IMR-90 (cell line): ENCODE results near the gene FMN1. TPM values are rescaled to one million over a fixed set of nuclear protein-coding genes. Genes with fewer than 3 reads are reported as not detected.

ENCODE experiments used
- ATAC-seq: fragments of 200-7000 bp; cut with Tn5 transposase; 2 replicates; pipeline ENCODE4 v1.9.1; 2020; ENCODE audit warnings: low read depth, mild to moderate bottlenecking, moderate library complexity
- BruUV-seq: library from RNA; stranded (reverse); fragments of 400-500 nt; replicated peaks from 2 replicates; lab custom pipeline; 2021; lab: Mats Ljungman, UMichigan
- CTCF ChIA-PET: fragments of 300-600 bp; formaldehyde crosslinking; extraction: SDS; loops from one replicate; lab custom pipeline; 2021; ENCODE audit warnings: antibody characterized with exemption; lab: Yijun Ruan, JAX
- POLR2A ChIA-PET: fragments of 300-600 bp; sonication (Branson Sonifier 250); formaldehyde crosslinking; loops from one replicate; lab custom pipeline; 2022; ENCODE audit warnings: antibody characterized with exemption; ENCODE audit not compliant: unreplicated experiment; lab: Charles Lee
- DNase-seq: peaks from one replicate; pipeline ENCODE4 v3.0.0; 2013
- H2AFZ ChIP-seq: replicated peaks from 2 replicates; pipeline ENCODE3; 2013; ENCODE audit warnings: low read length, mild to moderate bottlenecking; ENCODE audit not compliant: poor library complexity
- H2AK5ac ChIP-seq: 2 replicates; pipeline ENCODE4 v1.6.1; 2013; ENCODE audit warnings: low read depth, low read length, inconsistent platforms
- H2AK9ac ChIP-seq: replicated peaks from 2 replicates; pipeline ENCODE3; 2013; ENCODE audit warnings: mild to moderate bottlenecking, low read depth, low read length, moderate library complexity; ENCODE audit not compliant: poor library complexity
- H2BK120ac ChIP-seq: 2 replicates; pipeline ENCODE4 v1.6.1; 2013; ENCODE audit warnings: low read depth, low read length, inconsistent platforms
- H2BK15ac ChIP-seq: 3 replicates; pipeline ENCODE4 v1.6.1; 2013; ENCODE audit warnings: low read depth, low read length, inconsistent platforms
- H2BK20ac ChIP-seq: 2 replicates; pipeline ENCODE4 v1.6.1; 2013; ENCODE audit warnings: low read depth, mild to moderate bottlenecking, inconsistent platforms, low read length, moderate library complexity
- H2BK5ac ChIP-seq: 2 replicates; pipeline ENCODE4 v1.6.1; 2013; ENCODE audit warnings: mild to moderate bottlenecking, low read depth, low read length, inconsistent platforms; ENCODE audit not compliant: poor library complexity, severe bottlenecking
- H3K14ac ChIP-seq: replicated peaks from 2 replicates; pipeline ENCODE4 v1.6.1; 2013; ENCODE audit warnings: low read depth, low read length, inconsistent platforms
- H3K18ac ChIP-seq: 2 replicates; pipeline ENCODE4 v1.6.1; 2013; ENCODE audit warnings: low read depth, low read length, control low read depth
- H3K23ac ChIP-seq: 2 replicates; pipeline ENCODE4 v1.6.1; 2013; ENCODE audit warnings: low read depth, low read length, inconsistent platforms
- H3K27ac ChIP-seq: 2 replicates; pipeline ENCODE4 v1.5.1; 2013; ENCODE audit warnings: mild to moderate bottlenecking, control low read depth, low read length; ENCODE audit not compliant: insufficient read depth
- H3K27me3 ChIP-seq: 2 replicates; pipeline ENCODE4 v1.6.1; 2013; ENCODE audit warnings: low read length; ENCODE audit not compliant: control insufficient read depth, insufficient read depth
- H3K36me3 ChIP-seq: 2 replicates; pipeline ENCODE4 v1.6.1; 2013; ENCODE audit warnings: low read length, mixed read lengths; ENCODE audit not compliant: control insufficient read depth, insufficient read depth
- H3K4ac ChIP-seq: 2 replicates; pipeline ENCODE4 v1.6.1; 2013; ENCODE audit warnings: low read depth, low read length, inconsistent platforms
- H3K4me1 ChIP-seq: 2 replicates; pipeline ENCODE4 v1.6.1; 2013; ENCODE audit warnings: low read length, mixed read lengths; ENCODE audit not compliant: control insufficient read depth, insufficient read depth
- H3K4me2 ChIP-seq: 2 replicates; pipeline ENCODE4 v1.6.1; 2013; ENCODE audit warnings: low read depth, mild to moderate bottlenecking, control low read depth, low read length, moderate library complexity
- H3K4me3 ChIP-seq: 2 replicates; pipeline ENCODE4 v1.5.1; 2013; ENCODE audit warnings: low read depth, mild to moderate bottlenecking, control low read depth, low read length, moderate library complexity; ENCODE audit not compliant: insufficient read depth
- H3K56ac ChIP-seq: 2 replicates; pipeline ENCODE4 v1.6.1; 2013; ENCODE audit warnings: low read length, inconsistent platforms; ENCODE audit not compliant: insufficient read depth; ENCODE audit errors: extremely low read depth
- H3K79me1 ChIP-seq, 2 experiments: 2 replicates each; pipeline ENCODE4 v1.6.1; 2013; ENCODE audit warnings: low read length in 2 of 2, inconsistent platforms in 1 of 2, low read depth in 1 of 2
- H3K9ac ChIP-seq: 2 replicates; pipeline ENCODE4 v1.6.1; 2013; ENCODE audit warnings: low read depth, low read length, control low read depth
- H3K9me1 ChIP-seq: 2 replicates; pipeline ENCODE4 v1.6.1; 2013; ENCODE audit warnings: low read length, inconsistent platforms; ENCODE audit not compliant: insufficient read depth
- H3K9me3 ChIP-seq: 2 replicates; pipeline ENCODE4 v1.6.1; 2013; ENCODE audit warnings: low read length; ENCODE audit not compliant: control insufficient read depth, insufficient read depth
- H4K20me1 ChIP-seq: 2 replicates; pipeline ENCODE4 v1.6.1; 2013; ENCODE audit warnings: low read length, inconsistent platforms; ENCODE audit not compliant: insufficient read depth
- H4K5ac ChIP-seq: 2 replicates; pipeline ENCODE4 v1.6.1; 2013; ENCODE audit warnings: mild to moderate bottlenecking, low read depth, low read length, control low read depth
- H4K8ac ChIP-seq, 2 experiments: 2 replicates each; pipeline ENCODE4 v1.6.1; 2013; ENCODE audit warnings: low read depth in 2 of 2, low read length in 2 of 2, control low read depth in 1 of 2, inconsistent platforms in 1 of 2
- H4K91ac ChIP-seq: 2 replicates; pipeline ENCODE4 v1.6.1; 2013; ENCODE audit warnings: low read depth, low read length, inconsistent platforms; ENCODE audit not compliant: insufficient read depth
- CEBPB ChIP-seq: IDR thresholded peaks from 2 replicates; pipeline ENCODE4 v1.6.1; 2012; ENCODE audit warnings: low read depth, low read length, improper control_type of control experiment
- CHD1 ChIP-seq: IDR thresholded peaks from 2 replicates; pipeline ENCODE4 v1.6.1; 2012; ENCODE audit warnings: low read depth, low read length, improper control_type of control experiment
- CTCF ChIP-seq: conservative IDR thresholded peaks from 2 replicates; pipeline ENCODE4 v1.5.1; 2012; ENCODE audit warnings: mild to moderate bottlenecking, low read depth, low read length, improper control_type of control experiment
- FOS ChIP-seq: fragments of 150-350 bp; IDR thresholded peaks from 2 replicates; pipeline ENCODE4 v1.6.1; 2016; ENCODE audit warnings: low read depth, low read length
- MAFK ChIP-seq: IDR thresholded peaks from 2 replicates; pipeline ENCODE4 v1.6.1; 2012; ENCODE audit warnings: low read depth, low read length, improper control_type of control experiment
- MAZ ChIP-seq: IDR thresholded peaks from 2 replicates; pipeline ENCODE4 v1.6.1; 2012; ENCODE audit warnings: low read depth, mild to moderate bottlenecking, low read length, improper control_type of control experiment, moderate library complexity, borderline replicate concordance
- MXI1 ChIP-seq: IDR thresholded peaks from 2 replicates; pipeline ENCODE4 v1.6.1; 2012; ENCODE audit warnings: low read depth, mild to moderate bottlenecking, low read length, moderate library complexity, borderline replicate concordance
- NFE2L2 ChIP-seq: fragments of 150-350 bp; IDR thresholded peaks from 2 replicates; pipeline ENCODE4 v1.6.1; 2016; ENCODE audit warnings: low read depth, mild to moderate bottlenecking, low read length
- POLR2A ChIP-seq: IDR thresholded peaks from 2 replicates; pipeline ENCODE4 v1.6.1; 2012; ENCODE audit warnings: mild to moderate bottlenecking, low read depth, low read length
- RAD21 ChIP-seq: IDR thresholded peaks from 2 replicates; pipeline ENCODE4 v1.6.1; 2012; ENCODE audit warnings: low read length, improper control_type of control experiment
- RCOR1 ChIP-seq: IDR thresholded peaks from 2 replicates; pipeline ENCODE4 v1.6.1; 2012; ENCODE audit warnings: mild to moderate bottlenecking, low read length, improper control_type of control experiment; ENCODE audit not compliant: insufficient replicate concordance
- RFX5 ChIP-seq: IDR thresholded peaks from 2 replicates; pipeline ENCODE4 v1.8.0; 2012; ENCODE audit warnings: low read depth, mild to moderate bottlenecking, low read length, moderate library complexity
- SMC3 ChIP-seq: fragments of 150-350 bp; IDR thresholded peaks from 2 replicates; pipeline ENCODE4 v1.6.1; 2016; ENCODE audit warnings: low read depth, mild to moderate bottlenecking, antibody characterized with exemption, low read length, moderate library complexity
- WGBS, 2 experiments: methylation state at CpG; one replicate each; pipeline versions ENCODE4 v1.1.5 to v1.1.7; 2013; ENCODE audit warnings: missing lambda C conversion rate in 2 of 2; ENCODE audit not compliant: insufficient read length in 1 of 2; ENCODE audit errors: extremely low coverage in 2 of 2; 5-methylcytosine and 5-hydroxymethylcytosine counted together
- dilution Hi-C: fragments of 300-500 bp; cut with HindIII; formaldehyde crosslinking; loops from one replicate; pipeline ENCODE4 v1.14.3; 2018; ENCODE audit warnings: low sequenced_read_pairs; ENCODE audit not compliant: unreplicated experiment
- in situ Hi-C: fragments of 300-500 bp; cut with MboI; formaldehyde crosslinking; loops from 3 replicates; pipeline ENCODE4 v1.14.3; 2019; ENCODE audit warnings: low sequenced_read_pairs, inconsistent platforms, mixed read lengths
- intact Hi-C: fragments of 100-400 bp; cut with micrococcal nuclease; formaldehyde crosslinking; loops from 2 replicates; pipeline ENCODE4 v1.10.0; 2022
- polyA plus RNA-seq, 3 experiments: library from polyadenylated mRNA; depleted of rRNA; stranded (reverse); fragments of >200 nt; gene quantifications; 2 replicates each; pipeline ENCODE4 v1.2.3, GENCODE V29; 2012; ENCODE audit warnings: low replicate concordance in 1 of 3
- total RNA-seq: library from RNA; depleted of rRNA; stranded (reverse); fragments of >200 nt; gene quantifications from 2 replicates; pipeline ENCODE4 v1.2.3, GENCODE V29; 2012
- TF ChIP-seq, protein P1 (sequence below): fragments of 150-350 bp; IDR thresholded peaks from 2 replicates; pipeline ENCODE4 v1.6.1; 2017; ENCODE audit warnings: mild to moderate bottlenecking, antibody characterized with exemption, low read length, low read depth

Gene FMN1
- total and polyA plus RNA-seq, 2 of the 4 experiments (the other 2 are of a cell fraction), result 7.3 to 17.6 TPM

GRCh38 chr15:32870240-32871033 is 324.1 kb downstream of the FMN1 start:
- H3K9me3 ChIP-seq, result no peaks in the 10 kb centered on the region
- peak overlapping the region; percentile 100 for H2BK5ac ChIP-seq
- H4K91ac ChIP-seq, result peak overlapping the region; percentile 100
- peak; percentile 55 for ATAC-seq
- peak overlapping the region; percentile 100 for H2BK120ac ChIP-seq
- peak overlapping the region; percentile 100 for H4K5ac ChIP-seq
- H3K4ac ChIP-seq, result peak overlapping the region; percentile 100
- peak overlapping the region; percentile 99 for H3K14ac ChIP-seq
- H3K36me3 ChIP-seq, result no peaks in the 10 kb centered on the region
- H3K4me3 ChIP-seq, result no peak overlapping the region
- H2AK5ac ChIP-seq, result peak overlapping the region; percentile 99
- peak overlapping the region; percentile 98 to 99 for H4K8ac ChIP-seq
- CTCF ChIA-PET, result interaction anchor here (0.7 kb wide), 1 partner anchor 165 kb away, joined by 3 read pairs; no protein-coding TSS in a partner anchor
- H2BK20ac ChIP-seq, result peak overlapping the region; percentile 100
- H3K79me1 ChIP-seq, result peaks cover 22 to 60% of the 10 kb centered on the region in 2 experiments
- no peaks in the 10 kb centered on the region for H3K27me3 ChIP-seq
- H2AFZ ChIP-seq, result peak overlapping the region; percentile 62
- intact Hi-C loops, result loop anchor here (1.0 to 5.0 kb wide), 4 partner anchors 14 to 153 kb away; partner anchors contain the start of gene GREM1
- peak overlapping the region; percentile 87 for H3K9ac ChIP-seq
- in situ Hi-C loops, result no loop called here
- DNase-seq, result peak; percentile 100
- H3K56ac ChIP-seq, result peak overlapping the region; percentile 99
- H3K4me2 ChIP-seq, result no peak overlapping the region
- peaks cover 22% of the 10 kb centered on the region for H3K9me1 ChIP-seq
- H4K20me1 ChIP-seq, result no peaks in the 10 kb centered on the region
- H2BK15ac ChIP-seq, result peak overlapping the region; percentile 55; the same call in 2 of the 3 replicates
- POLR2A ChIA-PET, result interaction anchor here (0.7 to 1.3 kb wide), 2 partner anchors 14 to 36 kb away, joined by 3 to 4 read pairs; no protein-coding TSS in a partner anchor
- peak overlapping the region; percentile 97 for H3K23ac ChIP-seq
- no TSS peak for BruUV-seq
- WGBS, 2 experiments, result no CpG with 5 or more reads among the region's 14 CpGs
- peaks cover 38% of the 10 kb centered on the region for H3K4me1 ChIP-seq
- H2AK9ac ChIP-seq, result no peak overlapping the region
- peak overlapping the region; percentile 100 for H3K18ac ChIP-seq
- dilution Hi-C loops, result no loop called here
- peak overlapping the region; percentile 100 for H3K27ac ChIP-seq
- peak; percentile 30; the same call in 1 of the 2 replicates for TF ChIP-seq SMC3
- peak; percentile 47 for TF ChIP-seq RAD21
- no peak for TF ChIP-seq RCOR1
- TF ChIP-seq CEBPB, result peak; percentile 52; the same call in 1 of the 2 replicates
- peak; percentile 64; the same call in 1 of the 2 replicates for TF ChIP-seq CHD1
- TF ChIP-seq RFX5, result no peak
- peak; percentile 98 for TF ChIP-seq FOS
- no peak for TF ChIP-seq MXI1
- TF ChIP-seq MAZ, result peak; percentile 61; the same call in 1 of the 2 replicates
- no peak; the same call in 1 of the 2 replicates for TF ChIP-seq POLR2A
- peak; percentile 82 for TF ChIP-seq NFE2L2
- TF ChIP-seq, protein P1, sequence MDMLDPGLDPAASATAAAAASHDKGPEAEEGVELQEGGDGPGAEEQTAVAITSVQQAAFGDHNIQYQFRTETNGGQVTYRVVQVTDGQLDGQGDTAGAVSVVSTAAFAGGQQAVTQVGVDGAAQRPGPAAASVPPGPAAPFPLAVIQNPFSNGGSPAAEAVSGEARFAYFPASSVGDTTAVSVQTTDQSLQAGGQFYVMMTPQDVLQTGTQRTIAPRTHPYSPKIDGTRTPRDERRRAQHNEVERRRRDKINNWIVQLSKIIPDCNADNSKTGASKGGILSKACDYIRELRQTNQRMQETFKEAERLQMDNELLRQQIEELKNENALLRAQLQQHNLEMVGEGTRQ, result peak; percentile 93
- no peak for TF ChIP-seq CTCF
- 0 out of 2 replicates have a peak, but pooled peaks have one; percentile 32 for TF ChIP-seq MAFK
